NCI-H2081 (cell line): ENCODE data around the gene UTP3.
"Not testable (repeated sequence)": the region's sequence is repeated elsewhere in the genome, so short reads cannot be mapped to it uniquely, and the experiment has no call there.

Experiments
- DNase-seq, 2 experiments: peaks; one replicate each; lab custom pipeline; 2025; lab: John Stamatoyannopoulos, UW

The UTP3 gene

GRCh38 chr4:70687821-70688794 is at the start of gene UTP3:
UTP3 (plus strand) TSS chr4:70688532; CDS start chr4:70688678, 146 bp downstream.
- peak; percentile 92 to 97 for DNase-seq

GRCh38 chr4:70640192-70640591 is 48.1 kb upstream of the UTP3 start:
- DNase-seq, result no peak

- not testable (repeated sequence) for DNase-seq
Measured at GRCh38 chr4:70650741-70651140, 37.6 kb upstream of the UTP3 start.

- DNase-seq, result peak in 1 of 2 experiments; percentile 23
Measured at GRCh38 chr4:70651864-70652506, 36.3 kb upstream of the UTP3 start.

- no peak for DNase-seq
Measured at GRCh38 chr4:70654605-70655011, 33.7 kb upstream of the UTP3 start.

- DNase-seq, result no peak
Measured at GRCh38 chr4:70657326-70657725, 31.0 kb upstream of the UTP3 start.

GRCh38 chr4:70658418-70658817 is 29.9 kb upstream of the UTP3 start:
- no peak for DNase-seq

GRCh38 chr4:70660106-70660505 is 28.2 kb upstream of the UTP3 start:
- no peak for DNase-seq

GRCh38 chr4:70661309-70661922 is 26.9 kb upstream of the UTP3 start:
- not testable (repeated sequence) for DNase-seq

- no peak for DNase-seq
Measured at GRCh38 chr4:70666369-70666768, 22.0 kb upstream of the UTP3 start, which contains the start of gene JCHAIN. JCHAIN (minus strand) TSS chr4:70666508; CDS start chr4:70666490, 18 bp downstream.

GRCh38 chr4:70667740-70668535 is 20.4 kb upstream of the UTP3 start:
- DNase-seq, result no peak

- no peak for DNase-seq
Measured at GRCh38 chr4:70670332-70671014, 17.9 kb upstream of the UTP3 start.

- DNase-seq, result no peak
Measured at GRCh38 chr4:70671091-70671490, 17.2 kb upstream of the UTP3 start.

- no peak for DNase-seq
Measured at GRCh38 chr4:70674191-70674590, 14.1 kb upstream of the UTP3 start.

- DNase-seq, result no peak
Measured at GRCh38 chr4:70674731-70675130, 13.6 kb upstream of the UTP3 start.

GRCh38 chr4:70676554-70677090 is 11.7 kb upstream of the UTP3 start:
- no peak for DNase-seq

- no peak for DNase-seq
Measured at GRCh38 chr4:70678383-70678999, 9.8 kb upstream of the UTP3 start.

GRCh38 chr4:70680934-70681333 is 7.4 kb upstream of the UTP3 start:
- no peak for DNase-seq

GRCh38 chr4:70681704-70682103 is 6.6 kb upstream of the UTP3 start:
- no peak for DNase-seq

- not testable (repeated sequence) for DNase-seq
Measured at GRCh38 chr4:70682142-70682541, 6.2 kb upstream of the UTP3 start.
